Mucosa of descending colon (tissue), 3 donors: ENCODE data around the gene ACAP1. TPM values are rescaled to one million over a fixed set of nuclear protein-coding genes. Genes with fewer than 3 reads are reported as not detected.

Experiments used
- ATAC-seq: fragments of 200-7000 bp; cut with Tn5 transposase; one replicate; pipeline ENCODE4 v1.9.1; 2020; ENCODE audit warnings: mild to moderate bottlenecking, moderate library complexity
- DNase-seq, 3 donors: peaks; one replicate each; pipeline ENCODE4 v3.0.0-alpha.2; 2020
- H3K36me3 ChIP-seq: fragments of 200-600 bp; one replicate; pipeline ENCODE4 v1.8.0; 2021; ENCODE audit warnings: low read depth, mild to moderate bottlenecking
- H3K4me1 ChIP-seq: fragments of 200-600 bp; one replicate; pipeline ENCODE4 v1.8.0; 2021; ENCODE audit warnings: low read depth, mild to moderate bottlenecking
- H3K4me3 ChIP-seq: fragments of 200-600 bp; one replicate; pipeline ENCODE4 v1.8.0; 2021; ENCODE audit warnings: mild to moderate bottlenecking
- H3K9me3 ChIP-seq: fragments of 200-600 bp; one replicate; pipeline ENCODE4 v1.8.0; 2021; ENCODE audit warnings: mild to moderate bottlenecking
- CTCF ChIP-seq: fragments of 200-600 bp; IDR thresholded peaks from one replicate; pipeline ENCODE4 v1.8.0; 2022; ENCODE audit warnings: antibody characterized with exemption, mild to moderate bottlenecking
- intact Hi-C, 2 donors: fragments of 100-400 bp; cut with DNase I in 1 of 2; cut with micrococcal nuclease in 1 of 2; formaldehyde crosslinking; loops; one replicate each; pipeline versions ENCODE4 v1.11.0 to v1.11.1; 2022; cut with DNase I, micrococcal nuclease
- total RNA-seq, 3 donors: library from RNA; stranded (reverse); fragmentation: NEBNext Ultra II Directional in 2 of 3; extraction: Animal tissue kit (Norgen Biotek cat#: 25700) in 2 of 3; gene quantifications; one replicate each; pipeline versions ENCODE4 v1.2.1 to v1.2.4, GENCODE V29; 2021 to 2023
- donor health status: DM: no; HTN: no; CAD: no; lungs with moderate emphysema.
- donor health status: DM: no; HTN: no; CAD: no.
- donor health status: DM: no; HTN: yes; CAD: no.

The ACAP1 gene
- total RNA-seq, 3 donors from 2014 or later: 9.2 to 16.5 (median 11.2) TPM

- no peak for TF ChIP-seq CTCF
- Histone ChIP-seq H3K9me3 (no peaks in the 10 kb centered on the region), H3K36me3 (no peaks in the 10 kb centered on the region), H3K4me1 (peaks cover 23% of the 10 kb centered on the region), H3K4me3 (no peak overlapping the region)
- DNase-seq (peak in 1 of 3 donors; percentile 41), ATAC-seq (no peak)
- intact Hi-C loops: no loop called here
Measured at GRCh38 chr17:7292729-7293128, 43.6 kb upstream of the ACAP1 start.

GRCh38 chr17:7293159-7293558 is 43.2 kb upstream of the ACAP1 start:
- TF ChIP-seq CTCF: no peak
- intact Hi-C loops: no loop called here
- DNase-seq (peak in 2 of 3 donors; percentile 52 to 55), ATAC-seq (no peak)
- peaks cover 23% of the 10 kb centered on the region for H3K4me1 ChIP-seq
- H3K36me3 ChIP-seq: no peaks in the 10 kb centered on the region
- no peaks in the 10 kb centered on the region for H3K9me3 ChIP-seq
- H3K4me3 ChIP-seq: no peak overlapping the region

- H3K9me3 ChIP-seq: no peaks in the 10 kb centered on the region
- H3K4me1 ChIP-seq: peaks cover 23% of the 10 kb centered on the region
- no peak overlapping the region for H3K4me3 ChIP-seq
- DNase-seq (peak; percentile 93 to 97 (median 94)), ATAC-seq (peak; percentile 67)
- no peaks in the 10 kb centered on the region for H3K36me3 ChIP-seq
- intact Hi-C loops: no loop called here
- TF ChIP-seq CTCF: no peak
Measured at GRCh38 chr17:7293816-7294613, 42.3 kb upstream of the ACAP1 start.

GRCh38 chr17:7294614-7295153 is 41.6 kb upstream of the ACAP1 start, which contains the start of gene YBX2:
Gene YBX2, minus strand, starts transcription at chr17:7294639. Its CDS starts 139 bp downstream, at chr17:7294500.
- Histone ChIP-seq H3K9me3 (no peaks in the 10 kb centered on the region), H3K36me3 (no peaks in the 10 kb centered on the region), H3K4me1 (peaks cover 23% of the 10 kb centered on the region), H3K4me3 (no peak within 1 kb of the TSS)
- ATAC-seq: peak; percentile 87
- TF ChIP-seq CTCF: no peak
- DNase-seq: peak; percentile 95 to 97 (median 95)
- intact Hi-C loops: no loop called here

GRCh38 chr17:7295230-7296180 is 40.8 kb upstream of the ACAP1 start:
- intact Hi-C loops: no loop called here
- peak in 2 of 3 donors; percentile 52 to 56 for DNase-seq
- Histone ChIP-seq H3K4me3 (no peak overlapping the region), H3K36me3 (no peaks in the 10 kb centered on the region), H3K9me3 (no peaks in the 10 kb centered on the region), H3K4me1 (peaks cover 23% of the 10 kb centered on the region)
- TF ChIP-seq CTCF: no peak
- peak; percentile 25 for ATAC-seq
